ENCODE measurements around the gene ITGB5. TPM values are rescaled to one million over a fixed set of nuclear protein-coding genes. Genes with fewer than 3 reads are reported as not detected.

The ITGB5 gene
- total RNA-seq, 1 donor from 2014 or later, result 81.9 TPM

DNA sequence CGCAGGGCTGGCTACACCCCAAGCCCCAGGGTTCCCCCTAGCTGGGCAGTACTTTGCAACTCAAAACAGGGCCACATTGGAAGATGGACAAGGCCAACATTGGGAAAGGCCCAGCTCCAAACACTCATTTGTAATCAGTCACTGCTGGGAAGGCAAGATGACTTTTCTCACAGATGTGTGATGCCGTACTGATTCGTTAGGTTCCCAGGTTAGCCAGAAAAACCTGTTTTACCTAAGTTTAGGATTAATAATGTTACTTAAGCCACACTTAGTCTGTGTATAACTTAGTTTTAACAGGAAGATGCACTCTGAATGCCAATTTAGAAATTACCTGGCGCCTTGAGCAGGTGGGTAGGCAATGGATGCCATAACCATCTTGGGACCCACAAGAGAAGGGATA, 71.0 kb downstream of the ITGB5 start:
- no peaks in the 10 kb centered on the region for H3K9me3 Mint-ChIP-seq
- H3K27me3 Mint-ChIP-seq (ENCODE audit: low read depth), result no peaks in the 10 kb centered on the region
- peaks cover 37% of the 10 kb centered on the region for H3K4me1 Mint-ChIP-seq
- H3K4me3 Mint-ChIP-seq, result no peak overlapping the region
- H3K36me3 Mint-ChIP-seq (ENCODE audit: low read depth), result peaks cover 5% of the 10 kb centered on the region
- TF ChIP-seq, protein P1, sequence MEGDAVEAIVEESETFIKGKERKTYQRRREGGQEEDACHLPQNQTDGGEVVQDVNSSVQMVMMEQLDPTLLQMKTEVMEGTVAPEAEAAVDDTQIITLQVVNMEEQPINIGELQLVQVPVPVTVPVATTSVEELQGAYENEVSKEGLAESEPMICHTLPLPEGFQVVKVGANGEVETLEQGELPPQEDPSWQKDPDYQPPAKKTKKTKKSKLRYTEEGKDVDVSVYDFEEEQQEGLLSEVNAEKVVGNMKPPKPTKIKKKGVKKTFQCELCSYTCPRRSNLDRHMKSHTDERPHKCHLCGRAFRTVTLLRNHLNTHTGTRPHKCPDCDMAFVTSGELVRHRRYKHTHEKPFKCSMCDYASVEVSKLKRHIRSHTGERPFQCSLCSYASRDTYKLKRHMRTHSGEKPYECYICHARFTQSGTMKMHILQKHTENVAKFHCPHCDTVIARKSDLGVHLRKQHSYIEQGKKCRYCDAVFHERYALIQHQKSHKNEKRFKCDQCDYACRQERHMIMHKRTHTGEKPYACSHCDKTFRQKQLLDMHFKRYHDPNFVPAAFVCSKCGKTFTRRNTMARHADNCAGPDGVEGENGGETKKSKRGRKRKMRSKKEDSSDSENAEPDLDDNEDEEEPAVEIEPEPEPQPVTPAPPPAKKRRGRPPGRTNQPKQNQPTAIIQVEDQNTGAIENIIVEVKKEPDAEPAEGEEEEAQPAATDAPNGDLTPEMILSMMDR (conservative IDR thresholded peaks at IDR 0.05), result no peak
- H3K27ac Mint-ChIP-seq (ENCODE audit: unreplicated experiment), result no peak overlapping the region
- DNase-seq (ENCODE audit: low read depth, low spot score), result no peak

DNA sequence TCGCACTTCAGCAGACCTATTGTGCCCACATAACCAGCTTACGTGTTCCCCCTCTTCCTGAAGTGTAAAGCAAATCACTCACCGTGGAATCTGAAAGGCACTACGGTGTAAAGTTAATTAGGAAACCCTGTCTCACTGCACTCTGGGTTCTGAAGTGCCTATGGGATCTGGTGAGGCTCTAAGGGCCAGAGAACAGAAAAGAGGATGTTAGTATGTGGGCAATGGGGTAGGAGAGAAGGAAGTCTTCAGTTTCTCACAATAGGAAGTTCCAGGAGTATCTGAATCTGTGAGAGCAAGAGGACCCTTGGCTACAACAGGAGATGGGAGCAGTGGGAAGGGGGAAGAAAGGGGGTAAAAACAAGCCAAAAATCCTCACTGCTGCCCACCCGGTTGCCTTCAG, 71.4 kb downstream of the ITGB5 start:
- peaks cover 40% of the 10 kb centered on the region for H3K4me1 Mint-ChIP-seq
- no peak overlapping the region for H3K4me3 Mint-ChIP-seq
- H3K36me3 Mint-ChIP-seq (ENCODE audit: low read depth), result peaks cover 5% of the 10 kb centered on the region
- TF ChIP-seq, protein P1 (conservative IDR thresholded peaks at IDR 0.05), result no peak
- H3K27me3 Mint-ChIP-seq (ENCODE audit: low read depth), result no peaks in the 10 kb centered on the region
- no peak for DNase-seq (ENCODE audit: low read depth, low spot score)
- H3K9me3 Mint-ChIP-seq, result no peaks in the 10 kb centered on the region
- no peak overlapping the region for H3K27ac Mint-ChIP-seq (ENCODE audit: unreplicated experiment)

- Mint-ChIP-seq H3K27ac (ENCODE audit: unreplicated experiment) (no peak overlapping the region), H3K36me3 (ENCODE audit: low read depth) (peaks cover 5% of the 10 kb centered on the region), H3K4me3 (no peak overlapping the region)
These were observed 72.3 kb downstream of the ITGB5 start for GRCh38 chr3:124814620-124815421.

DNA sequence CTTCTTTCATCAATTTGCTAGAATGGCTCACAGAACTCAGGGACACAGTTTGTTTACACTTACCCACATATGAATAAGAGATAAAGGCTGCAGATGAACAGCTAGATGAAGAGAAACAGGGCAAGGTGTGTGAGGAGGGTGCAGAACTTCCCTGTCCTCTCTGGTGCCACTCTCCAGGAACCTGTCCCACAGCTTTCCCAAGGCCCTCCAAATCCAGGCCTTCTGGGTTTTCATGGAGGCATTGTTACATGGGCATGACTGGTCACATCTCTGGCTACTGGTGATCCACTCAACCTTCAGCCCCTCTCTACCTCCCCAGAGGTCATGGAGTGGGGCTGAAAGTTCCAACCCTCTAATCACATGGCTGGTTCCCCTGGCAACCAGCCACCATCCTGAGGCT, 73.6 kb downstream of the ITGB5 start:
- peaks cover 33% of the 10 kb centered on the region for H3K4me1 Mint-ChIP-seq
- no peaks in the 10 kb centered on the region for H3K27me3 Mint-ChIP-seq (ENCODE audit: low read depth)
- no peak overlapping the region for H3K27ac Mint-ChIP-seq (ENCODE audit: unreplicated experiment)
- no peak overlapping the region for H3K4me3 Mint-ChIP-seq
- TF ChIP-seq, protein P1 (conservative IDR thresholded peaks at IDR 0.05), result no peak
- H3K36me3 Mint-ChIP-seq (ENCODE audit: low read depth), result peaks cover 7% of the 10 kb centered on the region
- H3K9me3 Mint-ChIP-seq, result no peaks in the 10 kb centered on the region
- DNase-seq (ENCODE audit: low read depth, low spot score), result no peak

More at GRCh38 chr3:124814620-124815421, 72.3 kb downstream of the ITGB5 start:
- Mint-ChIP-seq H3K9me3 (no peaks in the 10 kb centered on the region), H3K27me3 (ENCODE audit: low read depth) (no peaks in the 10 kb centered on the region), H3K4me1 (peaks cover 41% of the 10 kb centered on the region)
- TF ChIP-seq, protein P1 (conservative IDR thresholded peaks at IDR 0.05), result no peak
- DNase-seq (ENCODE audit: low read depth, low spot score), result no peak

- TF ChIP-seq, protein P1 (conservative IDR thresholded peaks at IDR 0.05), result no peak
- DNase-seq (ENCODE audit: low read depth, low spot score), result no peak
- peak overlapping the region; percentile 85 for H3K27ac Mint-ChIP-seq (ENCODE audit: unreplicated experiment)
- H3K4me3 Mint-ChIP-seq, result no peak overlapping the region
- peaks cover 11% of the 10 kb centered on the region for H3K36me3 Mint-ChIP-seq (ENCODE audit: low read depth)
- no peaks in the 10 kb centered on the region for H3K9me3 Mint-ChIP-seq
- H3K4me1 Mint-ChIP-seq, result peaks cover 24% of the 10 kb centered on the region
- H3K27me3 Mint-ChIP-seq (ENCODE audit: low read depth), result no peaks in the 10 kb centered on the region
These were observed 74.6 kb downstream of the ITGB5 start for GRCh38 chr3:124812291-124813265.

Measured in neural crest cell (in vitro differentiated cells).